ENCODE results near the gene WDR18. TPM values are rescaled to one million over a fixed set of nuclear protein-coding genes. Genes with fewer than 3 reads are reported as not detected.

The WDR18 gene
- 25.1 and 37.9 TPM in 2 replicates for total RNA-seq

GRCh38 chr19:984165-984967 lies at the start of gene WDR18:
TSS of gene WDR18 (plus strand) at chr19:984345. CDS start at chr19:984354, 9 bp downstream.

GRCh38 chr19:1000095-1000494 lies 15.9 kb downstream of the WDR18 start, which contains the start of gene GRIN3B:
TSS of gene GRIN3B (plus strand) at chr19:1000419. CDS start at chr19:1000438, 19 bp downstream.

GRCh38 chr19:1020868-1021425 lies 36.8 kb downstream of the WDR18 start, which contains the start of gene TMEM259:
TSS of gene TMEM259 (minus strand) at chr19:1021123. CDS start at chr19:1020996, 127 bp downstream.

GRCh38 chr19:1025960-1026782 lies 42.0 kb downstream of the WDR18 start, which contains the start of gene CNN2:
TSS of gene CNN2 (plus strand) at chr19:1026608. CDS start at chr19:1026662, 54 bp downstream.

GRCh38 chr19:1039646-1040475 lies 55.7 kb downstream of the WDR18 start, which contains the start of gene ABCA7:
TSS of gene ABCA7 (plus strand) at chr19:1040107. CDS start at chr19:1041362, 1,255 bp downstream.

Other genes starting within 250 kb of the WDR18 start
- gene MISP, start 233.2 kb upstream of the WDR18 start, total RNA-seq, result not detected in 2 replicates
- gene PTBP1, start 186.9 kb upstream of the WDR18 start, total RNA-seq, result 190 and 240 TPM in 2 replicates
- 0.36 and 2.1 TPM in 2 replicates for gene PLPPR3, start 162.4 kb upstream of the WDR18 start, total RNA-seq
- gene AZU1, start 156.5 kb upstream of the WDR18 start, total RNA-seq, result not detected in 2 replicates
- 0.16 TPM in 1 of 2 replicates, not detected in the other for gene PRTN3, start 143.3 kb upstream of the WDR18 start, total RNA-seq
- 2.4 and 6.9 TPM in 2 replicates for gene ELANE, start 132.0 kb upstream of the WDR18 start, total RNA-seq
- 70.6 and 164 TPM in 2 replicates for gene CFD, start 124.7 kb upstream of the WDR18 start, total RNA-seq
- 25.8 and 35.2 TPM in 2 replicates for gene MED16, start 91.2 kb upstream of the WDR18 start, total RNA-seq
- gene RNU6-9, start 90.9 kb upstream of the WDR18 start, total RNA-seq, result not detected in 2 replicates
- 61.7 and 64.3 TPM in 2 replicates for gene R3HDM4, start 71.1 kb upstream of the WDR18 start, total RNA-seq
- not detected in 2 replicates for gene KISS1R, start 67.0 kb upstream of the WDR18 start, total RNA-seq
- 7.9 and 10.5 TPM in 2 replicates for gene ARID3A, start 58.3 kb upstream of the WDR18 start, total RNA-seq
- 0.54 and 0.97 TPM in 2 replicates for gene GRIN3B, start 16.1 kb downstream of the WDR18 start, total RNA-seq
- gene TMEM259, start 36.8 kb downstream of the WDR18 start, total RNA-seq, result 140 and 146 TPM in 2 replicates
- gene RNU6-2, start 37.2 kb downstream of the WDR18 start, total RNA-seq, result not detected in 2 replicates
- gene CNN2, start 42.3 kb downstream of the WDR18 start, total RNA-seq, result 177 and 287 TPM in 2 replicates
- 4.5 and 5.8 TPM in 2 replicates for gene ABCA7, start 55.8 kb downstream of the WDR18 start, total RNA-seq
- gene ARHGAP45, start 82.8 kb downstream of the WDR18 start, total RNA-seq, result 4.9 and 8.1 TPM in 2 replicates
- gene POLR2E, start 111.0 kb downstream of the WDR18 start, total RNA-seq, result 198 and 220 TPM in 2 replicates
- 486 and 619 TPM in 2 replicates for gene GPX4, start 119.6 kb downstream of the WDR18 start, total RNA-seq
- 48.2 and 84.6 TPM in 2 replicates for gene SBNO2, start 189.9 kb downstream of the WDR18 start, total RNA-seq
- gene STK11, start 221.4 kb downstream of the WDR18 start, total RNA-seq, result 51.4 and 70.3 TPM in 2 replicates

Data from cardiac atrium fibroblast (primary cell).